ENCODE measurements around the gene TEK.

The TEK gene

DNA sequence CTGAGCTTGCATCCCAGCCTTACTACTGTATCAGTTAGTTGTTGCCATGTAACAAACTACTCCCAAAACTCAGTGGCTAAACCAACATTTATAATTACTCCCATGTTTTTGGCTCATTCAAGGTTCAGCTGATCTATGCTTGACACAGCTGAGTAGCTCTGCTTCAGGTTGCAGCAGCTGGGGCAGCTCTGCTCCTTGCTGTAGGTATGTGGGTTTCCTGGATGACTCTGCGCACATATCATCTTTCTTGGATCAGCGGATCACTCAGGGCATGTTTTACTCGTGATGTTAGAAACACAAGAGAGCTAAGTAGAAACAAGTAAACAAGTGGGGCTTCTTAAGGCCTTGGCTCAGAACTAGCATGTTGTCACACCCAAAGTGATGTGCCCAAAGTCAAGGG, 15.1 kb downstream of the TEK start:
- no peak for DNase-seq (ENCODE audit: low spot score)

DNA sequence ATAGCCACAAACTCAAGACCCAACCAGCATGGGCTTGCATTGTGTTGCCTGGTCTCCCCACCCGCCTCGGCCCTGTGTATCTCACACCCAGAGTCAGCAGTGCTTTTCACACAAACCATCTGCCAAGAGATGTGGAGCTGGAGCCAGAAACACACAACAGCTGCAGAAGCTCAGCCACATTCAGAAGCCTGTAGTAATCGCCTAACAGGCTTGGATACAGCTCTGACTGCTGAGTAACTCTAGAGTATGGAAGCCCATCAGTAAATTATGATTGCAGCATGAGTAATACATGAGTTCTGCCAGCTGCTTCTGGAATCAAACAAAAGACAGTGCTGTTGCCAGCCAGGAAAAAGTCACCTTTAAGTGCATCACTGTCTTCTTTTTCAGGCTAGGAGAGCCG, 16.0 kb downstream of the TEK start:
- DNase-seq (ENCODE audit: low spot score), result peak; percentile 86

DNA sequence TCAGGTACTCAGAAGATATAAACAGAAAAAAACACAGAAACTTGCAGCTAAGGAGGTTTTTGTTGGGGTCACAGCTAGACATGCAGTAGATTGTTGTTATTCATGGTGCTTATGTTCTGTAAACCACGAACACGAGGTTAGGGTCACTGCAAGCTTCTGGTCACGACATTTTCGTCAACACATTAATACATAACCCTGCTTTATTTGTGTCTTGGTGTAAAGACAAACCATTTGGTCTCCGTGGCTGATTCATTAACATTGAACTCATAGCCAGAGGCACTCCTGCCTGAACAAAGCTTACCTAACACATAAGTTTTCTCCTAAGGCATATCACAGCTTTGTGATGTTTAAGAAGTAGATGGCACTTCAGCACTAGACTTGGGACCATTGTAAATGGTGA, 16.9 kb downstream of the TEK start:
- no peak for DNase-seq (ENCODE audit: low spot score)

DNA sequence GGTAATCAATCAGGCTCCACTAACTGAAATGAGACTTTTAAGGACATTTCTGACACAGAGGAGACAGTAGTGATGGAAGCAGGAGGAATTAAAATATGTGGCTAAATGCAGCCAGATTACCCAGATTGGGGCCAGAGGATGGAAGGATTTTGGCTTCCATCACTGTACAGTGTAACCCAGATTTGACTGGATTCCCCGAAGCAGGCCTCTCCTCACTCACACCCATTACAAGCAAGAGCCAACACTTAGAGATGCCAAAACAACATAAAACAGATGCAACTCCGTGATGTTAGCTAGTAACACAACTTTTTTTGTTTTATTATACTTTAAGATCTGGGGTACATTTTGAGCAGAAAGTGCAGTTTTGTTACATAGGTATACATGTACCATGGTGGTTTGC, 17.6 kb downstream of the TEK start:
- no peak for DNase-seq (ENCODE audit: low spot score)

DNA sequence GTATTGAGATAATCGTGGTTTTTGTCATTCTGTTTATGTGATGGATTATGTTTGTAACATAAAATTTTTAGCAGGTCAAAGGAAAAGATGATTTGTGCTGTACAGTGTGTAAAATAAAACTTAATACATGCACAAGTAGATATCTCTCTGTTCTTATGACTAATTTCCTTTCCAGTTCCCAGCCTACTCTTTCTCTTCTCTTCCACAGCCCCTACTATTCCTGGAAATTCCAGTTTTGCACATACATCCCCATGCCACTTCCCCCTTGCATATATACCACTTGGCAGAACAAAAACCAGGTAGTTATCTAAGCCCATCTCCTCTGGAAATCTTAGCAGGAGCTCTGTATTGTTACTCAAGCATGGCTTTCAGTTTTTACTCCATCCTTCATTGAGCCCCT, 20.2 kb downstream of the TEK start:
- no peak for DNase-seq (ENCODE audit: low spot score)

DNA sequence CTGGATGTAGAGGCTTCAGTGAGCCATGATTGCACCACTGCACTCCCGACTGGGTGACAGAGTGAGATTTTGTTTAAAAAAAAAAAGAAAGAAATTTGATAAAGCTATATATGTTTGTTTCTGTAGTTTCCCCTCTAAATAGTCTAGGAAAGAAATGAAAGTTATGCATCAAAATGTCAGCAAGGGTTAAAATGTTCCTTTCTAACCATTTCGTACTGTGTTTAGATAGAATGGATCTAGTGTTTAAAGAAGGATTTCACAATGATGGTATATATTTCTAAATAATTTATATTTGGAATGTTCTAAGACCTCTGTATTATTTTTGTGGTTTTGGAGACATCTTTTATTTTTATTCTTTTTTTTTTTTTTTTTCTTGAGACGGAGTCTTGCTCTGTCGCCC, 22.7 kb downstream of the TEK start:
- DNase-seq (ENCODE audit: low spot score), result no peak

DNA sequence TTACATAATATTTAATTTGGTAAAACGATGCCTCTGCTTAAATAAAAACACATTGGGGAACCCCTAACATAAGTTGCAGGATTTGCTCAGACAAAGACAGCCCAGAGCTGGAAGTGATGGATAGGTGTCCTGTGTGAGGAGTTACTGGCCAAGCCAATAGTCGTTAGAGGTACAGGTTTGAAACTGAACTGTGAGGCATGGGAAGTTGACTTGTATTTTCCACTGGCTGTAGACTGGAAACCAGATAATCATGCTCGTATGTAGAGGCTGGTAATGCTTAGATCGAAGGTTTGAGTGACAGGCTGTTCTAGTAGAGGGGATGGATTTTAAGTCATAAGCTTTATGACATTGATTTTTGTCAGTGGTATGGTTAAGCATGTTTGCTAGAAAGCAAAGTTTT, 24.8 kb downstream of the TEK start:
- no peak for DNase-seq (ENCODE audit: low spot score)

DNA sequence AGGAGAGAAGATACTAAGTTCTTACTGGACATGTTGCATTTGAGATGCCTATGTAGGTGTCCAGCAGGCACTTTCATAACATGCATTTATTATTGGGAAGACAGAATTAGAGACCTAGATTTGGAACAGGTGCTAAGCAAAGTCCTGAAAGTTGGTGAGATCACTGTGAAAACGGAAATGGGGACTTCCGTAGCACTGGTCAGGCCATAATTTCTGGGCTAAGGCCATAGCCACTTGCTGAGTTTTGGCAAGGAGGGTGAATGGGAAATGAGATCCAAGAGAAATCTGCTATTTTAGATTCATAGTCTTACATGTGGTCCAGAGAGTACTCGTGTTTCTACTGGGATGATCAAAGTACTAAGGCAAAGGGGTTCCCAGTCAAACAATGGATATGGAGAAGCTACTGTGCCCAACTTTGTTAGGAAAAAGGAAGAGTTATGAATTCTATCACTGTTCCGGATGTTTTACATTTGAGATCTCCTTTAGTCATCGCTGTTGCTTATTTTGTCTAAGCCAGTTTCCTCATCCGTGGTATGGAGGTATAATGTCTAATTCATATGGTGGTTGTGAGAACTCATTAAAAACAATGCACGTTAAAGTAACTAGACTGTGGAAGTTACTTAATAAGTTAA, 33.4 kb downstream of the TEK start:
- no peak for DNase-seq (ENCODE audit: low spot score)

DNA sequence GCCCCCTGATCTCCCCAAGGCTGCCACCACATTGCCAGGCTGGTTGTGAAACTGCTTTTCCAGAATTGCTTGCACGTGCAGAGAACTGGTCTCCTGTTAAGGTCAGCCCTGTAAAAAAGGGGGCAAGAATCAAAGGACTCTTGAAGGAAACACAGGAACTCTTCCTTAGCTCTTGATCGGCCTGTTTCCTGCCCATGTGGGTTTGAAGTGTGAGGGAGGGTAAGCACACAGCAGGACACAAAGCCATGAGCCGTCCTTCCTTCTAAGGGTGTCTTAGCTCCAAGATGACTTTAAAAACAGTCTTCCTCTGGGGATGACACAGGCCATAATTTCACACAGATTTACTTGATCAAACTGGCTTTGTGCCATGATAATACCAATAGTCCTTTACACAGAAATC, 36.1 kb downstream of the TEK start:
- DNase-seq (ENCODE audit: low spot score), result no peak

DNA sequence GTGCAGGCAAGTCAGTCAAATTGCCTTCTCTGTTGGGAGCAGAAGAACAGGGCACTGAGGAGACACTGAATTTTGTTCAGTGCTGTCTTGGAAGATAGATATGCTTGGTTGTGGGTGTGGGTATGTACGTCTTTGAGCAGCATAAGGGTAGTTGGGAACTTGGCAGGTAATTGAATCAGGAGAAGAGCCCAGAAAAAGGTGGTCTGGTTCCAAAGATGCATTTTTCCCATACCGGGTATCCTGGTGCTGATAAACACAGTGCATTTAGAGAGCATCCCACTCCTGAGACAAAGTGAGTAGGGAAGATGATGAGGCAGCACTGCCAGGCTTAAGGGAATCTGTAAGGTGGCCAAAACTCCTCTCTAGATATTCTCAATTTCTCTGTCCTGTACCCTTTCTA, 40.6 kb downstream of the TEK start:
- DNase-seq (ENCODE audit: low spot score), result no peak

DNA sequence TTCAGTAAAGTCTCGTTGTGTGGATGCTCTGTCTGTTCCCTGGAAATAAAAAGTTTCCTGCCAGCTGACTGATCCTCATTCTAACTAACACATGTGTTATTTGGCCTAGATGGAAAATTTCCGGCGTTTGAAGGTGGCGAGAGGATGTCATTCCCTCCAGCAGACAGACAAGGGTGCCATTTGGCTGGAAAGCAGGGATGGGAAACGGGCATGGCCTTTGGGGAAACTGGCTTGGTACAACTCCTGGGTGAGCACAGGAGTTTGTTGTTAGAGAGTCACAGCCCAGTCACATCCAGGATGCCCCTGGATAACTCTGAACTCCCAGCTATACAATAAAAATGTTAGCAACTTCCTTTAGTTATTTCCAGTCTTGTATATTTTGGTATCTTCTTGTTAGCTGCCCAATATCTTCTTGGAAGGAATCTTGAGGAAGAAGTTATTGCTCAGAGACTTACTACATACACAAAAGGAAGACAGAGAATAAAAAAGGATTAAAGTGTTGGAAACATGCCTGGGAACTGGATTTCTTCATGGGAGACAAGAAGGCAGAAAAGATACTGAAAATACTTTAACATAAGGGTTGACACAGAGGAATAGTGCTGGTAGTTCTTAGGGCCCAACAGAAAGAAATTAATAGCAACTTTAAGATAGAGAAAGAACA, 41.9 kb downstream of the TEK start:
- DNase-seq (ENCODE audit: low spot score), result no peak

DNA sequence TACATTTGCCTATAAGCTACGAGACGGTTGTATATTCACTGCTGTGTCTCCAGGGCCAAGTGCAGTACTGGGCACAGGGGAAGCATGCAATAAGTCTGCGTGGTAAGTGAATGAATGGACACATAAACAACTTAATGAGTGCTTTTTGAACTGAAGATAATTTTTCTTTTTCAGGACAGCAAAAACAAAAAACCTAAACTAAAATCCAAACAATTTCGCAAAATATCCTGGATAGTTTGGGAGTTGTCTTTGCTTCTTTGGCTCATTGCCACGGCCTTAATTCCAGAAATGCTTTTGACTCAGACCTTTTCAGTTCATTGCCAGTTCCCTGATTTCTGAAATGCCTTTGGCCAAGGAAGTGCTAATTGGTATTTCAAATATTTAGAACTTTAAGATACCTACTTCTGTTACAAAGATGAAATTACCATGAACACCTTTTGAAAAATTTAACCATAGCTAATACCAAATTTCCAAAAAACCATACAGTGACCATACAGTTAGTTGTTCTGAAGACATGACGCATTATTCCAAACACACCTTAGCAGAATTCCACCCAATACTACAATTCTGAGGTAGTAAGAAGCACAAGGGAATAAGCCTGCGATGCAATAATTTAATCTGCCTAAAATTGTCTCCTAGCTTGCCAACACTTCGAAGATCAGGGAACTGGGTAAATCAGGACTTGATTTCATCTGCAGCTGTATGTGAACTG, 42.8 kb downstream of the TEK start:
- DNase-seq (ENCODE audit: low spot score), result no peak

DNA sequence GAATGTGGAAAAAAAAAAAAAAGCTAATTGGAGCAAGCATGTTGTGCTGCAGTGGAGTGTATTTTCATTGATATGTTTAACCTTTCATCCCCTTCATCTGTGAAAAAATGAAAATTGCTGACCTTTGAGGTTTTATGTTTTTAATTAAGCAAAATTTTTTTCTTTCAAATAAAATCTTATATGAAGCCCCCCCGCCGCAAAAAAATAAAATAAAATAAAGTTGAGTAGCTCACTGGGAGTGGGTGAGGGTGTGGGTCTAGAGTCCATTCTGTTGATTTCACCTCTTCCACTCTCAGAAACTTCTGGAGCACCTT, 43.3 kb downstream of the TEK start:
- no peak for DNase-seq (ENCODE audit: low spot score)

DNA sequence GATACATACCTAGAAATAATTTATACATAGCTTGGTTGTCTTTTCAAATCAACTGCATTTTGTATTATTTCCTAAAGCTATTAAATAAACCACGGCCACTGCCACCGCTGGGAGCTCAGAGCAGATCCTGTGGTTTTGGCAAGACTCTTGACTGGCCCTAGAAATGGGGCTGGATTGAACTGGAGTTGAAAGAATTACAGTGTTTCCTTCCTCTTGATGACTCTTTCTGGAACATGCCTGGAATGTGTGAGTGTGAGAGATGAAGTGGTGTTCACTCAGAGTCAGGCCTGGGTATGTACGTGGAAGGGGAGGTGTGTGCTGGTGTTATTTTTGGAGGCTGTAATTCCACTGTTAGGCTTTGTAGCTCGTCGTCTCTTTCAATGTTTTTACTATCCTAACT, 45.9 kb downstream of the TEK start:
- DNase-seq (ENCODE audit: low spot score), result no peak

DNA sequence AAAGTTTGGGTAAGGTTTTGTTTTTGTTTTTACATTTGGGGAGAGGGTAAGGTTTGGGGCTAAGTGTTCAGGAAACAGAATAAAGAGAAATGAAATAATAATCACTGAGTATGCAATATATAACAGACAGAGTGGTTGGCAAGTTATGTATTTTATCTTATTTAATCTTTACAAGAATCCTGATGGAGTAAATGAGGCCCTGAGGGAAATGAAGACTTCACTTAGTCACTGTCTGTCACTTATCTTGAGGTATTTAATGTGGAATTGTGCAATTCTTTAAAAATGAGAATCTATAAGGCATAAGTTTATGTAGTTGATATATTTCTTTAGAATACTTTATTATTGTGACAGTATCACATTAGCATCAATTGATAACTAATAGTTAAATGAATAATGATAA, 48.1 kb downstream of the TEK start:
- DNase-seq (ENCODE audit: low spot score), result no peak

DNA sequence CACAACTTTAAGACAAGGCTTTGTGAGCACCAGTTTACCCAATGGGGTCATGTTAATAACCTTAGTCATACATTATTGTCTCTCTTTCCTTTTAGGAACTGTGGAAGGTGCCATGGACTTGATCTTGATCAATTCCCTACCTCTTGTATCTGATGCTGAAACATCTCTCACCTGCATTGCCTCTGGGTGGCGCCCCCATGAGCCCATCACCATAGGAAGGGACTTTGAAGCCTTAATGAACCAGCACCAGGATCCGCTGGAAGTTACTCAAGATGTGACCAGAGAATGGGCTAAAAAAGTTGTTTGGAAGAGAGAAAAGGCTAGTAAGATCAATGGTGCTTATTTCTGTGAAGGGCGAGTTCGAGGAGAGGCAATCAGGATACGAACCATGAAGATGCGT, 48.7 kb downstream of the TEK start:
- DNase-seq (ENCODE audit: low spot score), result no peak

DNA sequence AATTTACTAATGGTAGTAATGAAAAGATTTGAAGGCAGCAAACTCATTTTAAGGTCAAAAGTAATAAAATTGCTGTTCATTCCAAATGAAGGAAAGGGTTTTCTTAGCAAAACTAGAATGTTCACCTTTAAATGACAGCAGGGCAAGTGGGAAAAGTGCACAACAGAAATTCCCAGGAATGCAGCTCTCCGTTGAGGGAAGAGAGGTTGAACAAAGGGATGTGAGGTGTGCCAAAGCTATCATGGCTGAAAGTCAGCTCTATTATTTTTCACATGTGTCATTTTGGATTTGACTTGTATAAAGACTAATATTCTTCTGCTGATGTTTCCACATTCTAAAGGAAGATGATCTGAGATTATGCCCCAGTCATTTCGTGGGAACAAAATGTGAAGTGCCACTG, 51.6 kb downstream of the TEK start:
- no peak for DNase-seq (ENCODE audit: low spot score)

DNA sequence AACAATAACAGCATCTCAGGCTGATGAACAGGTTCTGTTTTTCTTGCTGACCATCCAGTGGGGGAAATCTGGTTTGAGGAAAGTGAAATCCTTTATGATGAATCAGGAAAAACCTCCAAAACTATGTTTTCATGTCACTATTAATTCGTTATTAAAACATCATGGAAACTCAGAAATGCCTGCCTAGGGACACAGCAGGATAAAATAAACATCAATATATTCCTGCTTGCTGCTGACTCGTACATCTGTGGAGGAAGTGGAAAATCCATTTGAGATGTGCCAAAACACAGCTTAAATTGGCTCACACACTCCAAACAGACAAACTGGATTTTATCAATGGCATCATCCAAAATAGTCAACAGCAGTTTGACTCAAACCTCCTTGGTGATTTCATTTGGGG, 53.0 kb downstream of the TEK start:
- DNase-seq (ENCODE audit: low spot score), result no peak

DNA sequence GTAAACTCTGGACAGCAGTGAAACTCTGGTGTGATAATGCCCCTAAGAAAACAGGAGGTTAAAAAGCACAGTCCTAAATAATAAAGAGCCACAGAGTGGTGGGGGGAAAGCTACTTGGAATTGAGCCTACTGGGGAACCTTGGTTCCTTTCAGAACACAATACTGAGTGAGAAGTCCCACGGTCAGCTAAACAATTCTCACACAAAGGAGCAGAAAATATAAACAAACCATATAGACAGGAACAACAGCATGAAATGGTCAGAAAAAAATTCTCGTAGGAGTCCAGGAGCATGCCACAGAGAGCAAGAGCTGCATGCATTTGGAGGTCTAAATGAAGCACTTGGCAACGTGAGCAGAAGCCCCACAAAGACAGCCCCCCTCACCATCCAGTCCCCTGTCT, 56.0 kb downstream of the TEK start:
- no peak for DNase-seq (ENCODE audit: low spot score)

DNA sequence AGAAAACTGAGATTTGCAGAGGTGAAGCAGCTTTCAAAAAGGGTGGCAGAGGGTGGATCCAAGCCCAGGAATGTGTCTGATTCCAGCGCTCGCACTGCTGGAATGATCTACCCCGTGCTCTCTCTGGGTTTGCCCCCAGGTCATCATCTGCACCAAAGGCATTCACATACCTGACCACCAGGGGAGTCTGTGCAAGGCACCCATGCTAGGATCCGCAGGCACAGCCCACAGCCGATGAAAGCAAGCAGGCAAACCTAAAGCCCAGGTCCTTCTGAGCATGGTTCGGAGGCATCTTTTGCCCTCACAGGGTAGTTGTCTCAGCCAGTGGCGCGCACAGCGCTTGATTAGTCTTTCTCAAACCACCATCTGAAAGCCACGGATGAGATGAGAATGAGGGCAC, 56.6 kb downstream of the TEK start:
- DNase-seq (ENCODE audit: low spot score), result no peak

DNA sequence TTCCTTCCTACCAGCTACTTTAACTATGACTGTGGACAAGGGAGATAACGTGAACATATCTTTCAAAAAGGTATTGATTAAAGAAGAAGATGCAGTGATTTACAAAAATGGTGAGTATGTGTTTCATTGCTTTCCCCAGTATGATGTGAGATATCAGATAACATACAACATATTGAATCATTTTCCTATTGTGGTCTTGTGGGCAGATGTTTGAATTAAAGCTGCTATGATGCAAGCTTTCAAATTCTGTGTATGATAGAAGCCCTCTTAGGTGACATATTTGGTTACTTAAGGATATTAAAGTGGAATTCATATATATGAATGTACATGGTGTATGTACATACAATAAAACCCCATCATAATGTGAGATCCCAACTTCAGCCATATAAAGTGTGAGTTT, 59.5 kb downstream of the TEK start:
- no peak for DNase-seq (ENCODE audit: low spot score)

DNA sequence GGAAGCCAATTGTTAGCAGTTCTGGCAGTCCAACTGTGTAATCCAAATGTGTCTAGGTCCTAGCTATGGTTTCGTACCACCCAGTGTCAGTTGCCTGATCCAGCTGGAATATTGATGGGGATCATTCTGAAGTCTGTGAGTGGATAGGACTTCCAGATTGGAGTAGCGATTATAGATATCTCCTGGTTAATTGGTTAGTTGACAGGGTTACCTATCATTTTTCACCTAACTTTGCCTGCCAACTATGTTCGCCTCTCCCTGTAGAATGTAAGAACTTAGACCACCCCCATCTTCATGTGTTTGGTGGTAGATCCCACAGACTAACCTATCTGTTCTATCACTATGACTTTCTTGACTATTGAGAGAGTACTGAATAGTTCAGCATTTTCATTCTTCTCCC, 59.9 kb downstream of the TEK start:
- no peak for DNase-seq (ENCODE audit: low spot score)

DNA sequence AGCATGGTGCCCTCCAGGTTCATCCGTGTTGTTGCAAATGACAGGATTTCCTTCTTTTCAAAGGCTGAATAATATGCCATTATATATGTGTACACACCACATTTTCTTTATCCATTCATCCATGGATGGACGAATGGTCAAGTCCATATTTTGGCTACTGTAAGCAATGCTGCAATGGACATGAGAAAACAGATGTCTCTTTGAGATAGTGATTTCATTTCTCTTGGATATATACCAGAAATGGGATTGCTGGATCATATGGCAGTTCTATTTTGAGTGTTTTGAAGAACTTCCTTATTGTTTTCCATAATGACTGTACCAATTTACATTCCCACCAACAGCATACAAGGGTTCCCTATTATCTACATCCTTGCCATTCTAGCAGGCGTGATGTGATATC, 67.9 kb downstream of the TEK start:
- no peak for DNase-seq (ENCODE audit: low spot score)

DNA sequence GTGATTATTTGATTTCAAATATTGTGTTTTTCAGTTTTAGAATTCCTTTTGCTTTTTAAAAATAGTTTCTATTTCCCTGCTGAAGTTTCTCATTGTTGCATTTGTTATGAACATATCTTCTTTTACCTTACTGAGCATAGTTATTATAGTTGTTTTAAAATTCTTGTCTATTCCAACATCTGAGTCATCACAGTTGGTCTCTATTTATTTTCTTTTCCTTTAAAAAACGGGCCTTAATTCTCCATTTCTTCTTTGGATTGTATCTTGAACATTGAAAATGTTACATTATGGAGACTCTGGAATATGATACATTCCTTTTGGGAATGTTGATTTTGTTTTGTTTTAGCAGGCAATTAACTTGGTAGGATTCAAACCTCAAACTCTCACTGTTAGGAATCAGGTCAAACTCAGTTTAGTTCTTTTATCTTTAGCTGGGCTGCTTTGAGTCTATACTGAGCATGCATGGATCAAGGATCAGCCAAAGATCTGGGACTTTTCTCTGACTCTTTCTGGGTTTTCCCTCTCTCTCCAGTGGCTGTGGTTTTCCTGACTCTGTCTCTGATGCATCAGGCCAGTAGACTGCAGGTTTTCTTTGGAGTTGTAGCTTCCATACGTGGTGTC, 70.3 kb downstream of the TEK start:
- no peak for DNase-seq (ENCODE audit: low spot score)

Data from left forelimb (tissue), 1 donor.